ENCODE results near the gene NCBP2.
A peak's percentile ranks its signal among the peaks of the same experiment; 100 is the strongest.

The NCBP2 gene

GRCh38 chr3:196942226-196942914 is at the start of gene NCBP2:
TSS of gene NCBP2 (minus strand) at chr3:196942528. CDS start at chr3:196942503, 25 bp downstream.
- TF ChIP-seq JUND (IDR thresholded peaks at IDR 0.05; ENCODE audit: low read depth): no peak
- in situ Hi-C loops (cut with HindIII; ENCODE audit: low pct_unique_long_range_greater_than_20kb, low sequenced_read_pairs): no loop called here

GRCh38 chr3:196991581-196992460 is 49.5 kb upstream of the NCBP2 start:
- TF ChIP-seq JUND (IDR thresholded peaks at IDR 0.05; ENCODE audit: low read depth): no peak
- in situ Hi-C loops (cut with HindIII; ENCODE audit: low pct_unique_long_range_greater_than_20kb, low sequenced_read_pairs): no loop called here
- no peak for DNase-seq (ENCODE audit: low read depth in 1 of 2, low spot score in 1 of 2)

More at GRCh38 chr3:196942226-196942914, at the start of gene NCBP2:
- peak; percentile 99 to 100 for DNase-seq (ENCODE audit: low read depth in 1 of 2, low spot score in 1 of 2)

GRCh38 chr3:196990601-196991007 is 48.3 kb upstream of the NCBP2 start:
- TF ChIP-seq JUND (IDR thresholded peaks at IDR 0.05; ENCODE audit: low read depth): no peak
- DNase-seq (ENCODE audit: low read depth in 1 of 2, low spot score in 1 of 2): no peak
- in situ Hi-C loops (cut with HindIII; ENCODE audit: low pct_unique_long_range_greater_than_20kb, low sequenced_read_pairs): no loop called here

GRCh38 chr3:196989721-196990262 is 47.5 kb upstream of the NCBP2 start:
- peak; percentile 67 to 87 for DNase-seq (ENCODE audit: low read depth in 1 of 2, low spot score in 1 of 2)
- in situ Hi-C loops (cut with HindIII; ENCODE audit: low pct_unique_long_range_greater_than_20kb, low sequenced_read_pairs): no loop called here
- no peak for TF ChIP-seq JUND (IDR thresholded peaks at IDR 0.05; ENCODE audit: low read depth)

GRCh38 chr3:196988241-196989029 is 46.1 kb upstream of the NCBP2 start:
- in situ Hi-C loops (cut with HindIII; ENCODE audit: low pct_unique_long_range_greater_than_20kb, low sequenced_read_pairs): no loop called here
- TF ChIP-seq JUND (IDR thresholded peaks at IDR 0.05; ENCODE audit: low read depth): no peak
- peak; percentile 33 to 77 for DNase-seq (ENCODE audit: low read depth in 1 of 2, low spot score in 1 of 2)

GRCh38 chr3:196987022-196987421 is 44.7 kb upstream of the NCBP2 start:
- DNase-seq (ENCODE audit: low read depth in 1 of 2, low spot score in 1 of 2): no peak
- in situ Hi-C loops (cut with HindIII; ENCODE audit: low pct_unique_long_range_greater_than_20kb, low sequenced_read_pairs): no loop called here
- no peak for TF ChIP-seq JUND (IDR thresholded peaks at IDR 0.05; ENCODE audit: low read depth)

- no peak for TF ChIP-seq JUND (IDR thresholded peaks at IDR 0.05; ENCODE audit: low read depth)
- DNase-seq (ENCODE audit: low read depth in 1 of 2, low spot score in 1 of 2): no peak
- in situ Hi-C loops (cut with HindIII; ENCODE audit: low pct_unique_long_range_greater_than_20kb, low sequenced_read_pairs): no loop called here
Measured at GRCh38 chr3:196985954-196986885, 43.9 kb upstream of the NCBP2 start.

GRCh38 chr3:196985298-196985697 is 43.0 kb upstream of the NCBP2 start:
- TF ChIP-seq JUND (IDR thresholded peaks at IDR 0.05; ENCODE audit: low read depth): no peak
- DNase-seq (ENCODE audit: low read depth in 1 of 2, low spot score in 1 of 2): no peak
- in situ Hi-C loops (cut with HindIII; ENCODE audit: low pct_unique_long_range_greater_than_20kb, low sequenced_read_pairs): no loop called here

- TF ChIP-seq JUND (IDR thresholded peaks at IDR 0.05; ENCODE audit: low read depth): no peak
- in situ Hi-C loops (cut with HindIII; ENCODE audit: low pct_unique_long_range_greater_than_20kb, low sequenced_read_pairs): no loop called here
- no peak for DNase-seq (ENCODE audit: low read depth in 1 of 2, low spot score in 1 of 2)
Measured at GRCh38 chr3:196983186-196983585, 40.9 kb upstream of the NCBP2 start.

- TF ChIP-seq JUND (IDR thresholded peaks at IDR 0.05; ENCODE audit: low read depth): no peak
- no peak for DNase-seq (ENCODE audit: low read depth in 1 of 2, low spot score in 1 of 2)
- in situ Hi-C loops (cut with HindIII; ENCODE audit: low pct_unique_long_range_greater_than_20kb, low sequenced_read_pairs): no loop called here
Measured at GRCh38 chr3:196981657-196982056, 39.3 kb upstream of the NCBP2 start.

GRCh38 chr3:196979545-196979944 is 37.2 kb upstream of the NCBP2 start:
- no peak for TF ChIP-seq JUND (IDR thresholded peaks at IDR 0.05; ENCODE audit: low read depth)
- in situ Hi-C loops (cut with HindIII; ENCODE audit: low pct_unique_long_range_greater_than_20kb, low sequenced_read_pairs): no loop called here
- DNase-seq (ENCODE audit: low read depth in 1 of 2, low spot score in 1 of 2): no peak
